ENCODE measurements around the gene BICRA.

- TF ChIP-seq CTCF (IDR thresholded peaks at IDR 0.05; ENCODE audit: insufficient read depth, low read length, poor library complexity, severe bottlenecking) (no peak), EZH2phosphoT487 (conservative IDR thresholded peaks at IDR 0.05; ENCODE audit: low read length) (no peak)
Measured at GRCh38 chr19:47660435-47660832, 51.5 kb downstream of the BICRA start.
